H9 (cell line): ENCODE measurements around the gene LMF1. TPM values are rescaled to one million over a fixed set of nuclear protein-coding genes. Genes with fewer than 3 reads are reported as not detected.

Experiments
- DNase-seq: peaks from one replicate; pipeline ENCODE4 v3.0.0-alpha.2; 2017
- H2AFZ ChIP-seq: one replicate; pipeline ENCODE4 v1.6.1; 2013; ENCODE audit warnings: mild to moderate bottlenecking, low read length, control low read depth, moderate library complexity
- H2AK5ac ChIP-seq: 2 replicates; pipeline ENCODE4 v1.6.1; 2013; ENCODE audit warnings: low read length, control low read depth, mixed read lengths; ENCODE audit not compliant: insufficient read length
- H2BK120ac ChIP-seq: one replicate; pipeline ENCODE4 v1.6.1; 2013; ENCODE audit warnings: low read depth, mild to moderate bottlenecking, low read length, control low read depth, inconsistent platforms; ENCODE audit not compliant: poor library complexity, severe bottlenecking
- H2BK12ac ChIP-seq: 2 replicates; pipeline ENCODE4 v1.6.1; 2013; ENCODE audit warnings: low read length, control low read depth, mixed read lengths, low read depth; ENCODE audit not compliant: insufficient read length
- H2BK15ac ChIP-seq: 2 replicates; pipeline ENCODE4 v1.6.1; 2013; ENCODE audit warnings: low read depth, low read length, control low read depth
- H2BK20ac ChIP-seq: one replicate; pipeline ENCODE4 v1.6.1; 2013; ENCODE audit warnings: low read depth, mild to moderate bottlenecking, low read length, control low read depth, inconsistent platforms; ENCODE audit not compliant: poor library complexity, severe bottlenecking
- H2BK5ac ChIP-seq: 2 replicates; pipeline ENCODE4 v1.6.1; 2013; ENCODE audit warnings: low read length, control low read depth, mixed read lengths; ENCODE audit not compliant: insufficient read length
- H3K14ac ChIP-seq: 2 replicates; pipeline ENCODE4 v1.6.1; 2013; ENCODE audit warnings: low read length, control low read depth; ENCODE audit not compliant: insufficient read depth
- H3K18ac ChIP-seq: 2 replicates; pipeline ENCODE4 v1.6.1; 2013; ENCODE audit warnings: low read depth, mild to moderate bottlenecking, mixed read lengths, low read length, control low read depth; ENCODE audit not compliant: insufficient read length
- H3K23ac ChIP-seq: 2 replicates; pipeline ENCODE4 v1.6.1; 2013; ENCODE audit warnings: low read length, control low read depth, mixed read lengths, low read depth; ENCODE audit not compliant: insufficient read length
- H3K23me2 ChIP-seq: 2 replicates; pipeline ENCODE4 v1.6.1; 2013; ENCODE audit warnings: low read depth, mild to moderate bottlenecking, mixed read lengths, low read length, control low read depth; ENCODE audit not compliant: insufficient read length, poor library complexity, severe bottlenecking
- H3K27ac ChIP-seq: 2 replicates; pipeline ENCODE4 v1.5.1; 2013; ENCODE audit warnings: low read length, control low read depth, mixed read lengths, low read depth; ENCODE audit not compliant: insufficient read length
- H3K27me3 ChIP-seq: 2 replicates; pipeline ENCODE4 v1.6.1; 2013; ENCODE audit warnings: low read length, control low read depth, inconsistent platforms; ENCODE audit not compliant: insufficient read depth
- H3K4ac ChIP-seq: 2 replicates; pipeline ENCODE4 v1.6.1; 2013; ENCODE audit warnings: low read depth, mild to moderate bottlenecking, control low read depth, inconsistent platforms, low read length, moderate library complexity
- H3K4me1 ChIP-seq: 2 replicates; pipeline ENCODE4 v1.6.1; 2013; ENCODE audit warnings: low read length, control low read depth, inconsistent platforms; ENCODE audit not compliant: insufficient read depth
- H3K4me2 ChIP-seq: 2 replicates; pipeline ENCODE4 v1.6.1; 2013; ENCODE audit warnings: low read length, control low read depth, mixed read lengths; ENCODE audit not compliant: insufficient read length, insufficient read depth
- H3K56ac ChIP-seq: 2 replicates; pipeline ENCODE4 v1.6.1; 2013; ENCODE audit warnings: low read depth, mild to moderate bottlenecking, mixed read lengths, low read length, control low read depth; ENCODE audit not compliant: insufficient read length
- H3K79me1 ChIP-seq: 2 replicates; pipeline ENCODE4 v1.6.1; 2013; ENCODE audit warnings: low read depth, mild to moderate bottlenecking, moderate library complexity, low read length, control low read depth, inconsistent platforms; ENCODE audit not compliant: insufficient read depth, poor library complexity, severe bottlenecking
- H3K79me2 ChIP-seq: 2 replicates; pipeline ENCODE4 v1.6.1; 2013; ENCODE audit warnings: low read length, control low read depth, inconsistent platforms; ENCODE audit not compliant: insufficient read depth
- H3K9ac ChIP-seq: 2 replicates; pipeline ENCODE4 v1.6.1; 2013; ENCODE audit warnings: low read length, control low read depth, mixed read lengths; ENCODE audit not compliant: insufficient read length; ENCODE audit errors: extremely low read depth
- H3K9me3 ChIP-seq: one replicate; pipeline ENCODE4 v1.6.1; 2013; ENCODE audit warnings: low read depth, low read length, inconsistent platforms; ENCODE audit not compliant: control insufficient read depth
- H3T11ph ChIP-seq: one replicate; pipeline ENCODE4 v1.6.1; 2013; ENCODE audit warnings: mild to moderate bottlenecking, low read length, control low read depth, inconsistent platforms
- H4K20me1 ChIP-seq: one replicate; pipeline ENCODE4 v1.6.1; 2013; ENCODE audit not compliant: control insufficient read depth, insufficient read length, insufficient read depth
- H4K5ac ChIP-seq: 2 replicates; pipeline ENCODE4 v1.6.1; 2013; ENCODE audit warnings: low read depth, mild to moderate bottlenecking, mixed read lengths, low read length, control low read depth; ENCODE audit not compliant: insufficient read length
- H4K8ac ChIP-seq: replicated peaks from 2 replicates; pipeline ENCODE4 v1.6.1; 2013; ENCODE audit warnings: low read length, control low read depth, mixed read lengths, low read depth; ENCODE audit not compliant: insufficient read length
- H4K91ac ChIP-seq: 2 replicates; pipeline ENCODE4 v1.6.1; 2013; ENCODE audit warnings: low read depth, mild to moderate bottlenecking, moderate library complexity, mixed read lengths, low read length, control low read depth; ENCODE audit not compliant: insufficient read length
- H3K27ac Mint-ChIP-seq, 3 experiments: 2 replicates in 2 of 3; 3 replicates in 1 of 3; pipeline ENCODE4 v1.8.0; 2020 to 2021; ENCODE audit warnings: mixed read lengths in 3 of 3, mild to moderate bottlenecking in 1 of 3, moderate library complexity in 1 of 3
- H3K27me3 Mint-ChIP-seq: 2 replicates; pipeline ENCODE4 v1.8.0; 2021; ENCODE audit warnings: low read depth, mild to moderate bottlenecking, moderate library complexity, mixed read lengths
- H3K36me3 Mint-ChIP-seq, 3 experiments: 2 replicates in 2 of 3; 3 replicates in 1 of 3; pipeline ENCODE4 v1.8.0; 2020 to 2021; ENCODE audit warnings: low read depth in 3 of 3, mixed read lengths in 3 of 3; ENCODE audit not compliant: insufficient read depth in 1 of 3
- H3K4me1 Mint-ChIP-seq, 2 experiments: 2 replicates each; pipeline ENCODE4 v1.8.0; 2020; ENCODE audit warnings: mixed read lengths in 2 of 2
- H3K4me3 Mint-ChIP-seq, 2 experiments: 2 replicates in 1 of 2; 3 replicates in 1 of 2; pipeline ENCODE4 v1.8.0; 2020 to 2021; ENCODE audit warnings: mild to moderate bottlenecking in 2 of 2, mixed read lengths in 2 of 2, moderate library complexity in 1 of 2
- H3K9me3 Mint-ChIP-seq, 2 experiments: 2 replicates in 1 of 2; 3 replicates in 1 of 2; pipeline ENCODE4 v1.8.0; 2020; ENCODE audit warnings: mild to moderate bottlenecking in 2 of 2, mixed read lengths in 2 of 2, moderate library complexity in 1 of 2
- CTCF ChIP-seq: fragments of 200-600 bp; sonication (generic); conservative IDR thresholded peaks from 3 replicates; pipeline ENCODE4 v1.8.0; 2021; ENCODE audit warnings: antibody characterized with exemption, mild to moderate bottlenecking
- WGBS: extraction: QIAGEN DNeasy Blood & Tissue Kit; methylation state at CpG from one replicate; pipeline ENCODE4 v1.1.7; 2013; ENCODE audit warnings: missing lambda C conversion rate, low lambda C conversion rate, mixed read lengths; ENCODE audit not compliant: insufficient read length; ENCODE audit errors: extremely low coverage; 5-methylcytosine and 5-hydroxymethylcytosine counted together
- total RNA-seq: library from RNA; stranded (reverse); gene quantifications from 2 replicates; pipeline ENCODE4 v1.2.1, GENCODE V29; 2021

Gene LMF1
- total RNA-seq, 1 experiment from 2014 or later, result 7.1 TPM

- Histone ChIP-seq H3K14ac (no peak overlapping the region), H3K27me3 (no peaks in the 10 kb centered on the region), H2BK5ac (no peak overlapping the region), H4K20me1 (no peaks in the 10 kb centered on the region), H3K56ac (no peak overlapping the region), H2BK12ac (no peak overlapping the region), H2AK5ac (no peak overlapping the region), H3K79me2 (no peaks in the 10 kb centered on the region), H4K8ac (no peak overlapping the region), H3K9ac (no peak overlapping the region), H3K79me1 (no peaks in the 10 kb centered on the region), H4K5ac (no peak overlapping the region), H3K9me3 (peaks cover 7% of the 10 kb centered on the region), H3K4me1 (no peaks in the 10 kb centered on the region), H2BK120ac (no peak overlapping the region), H2BK20ac (no peak overlapping the region), H2AFZ (no peak overlapping the region), H2BK15ac (no peak overlapping the region), H3K23me2 (no peaks in the 10 kb centered on the region), H4K91ac (no peak overlapping the region), H3K18ac (no peak overlapping the region), H3K27ac (no peak overlapping the region), H3T11ph (no peak overlapping the region), H3K4ac (no peak overlapping the region), H3K23ac (no peak overlapping the region), H3K4me2 (no peak overlapping the region)
- Mint-ChIP-seq H3K27ac (no peak overlapping the region), H3K36me3 (no peaks in the 10 kb centered on the region; a peak in 1 of 7 replicates), H3K4me3 (no peak overlapping the region), H3K27me3 (peaks cover 9% of the 10 kb centered on the region), H3K9me3 (no peaks in the 10 kb centered on the region), H3K4me1 (peaks cover 11 to 13% of the 10 kb centered on the region in 2 experiments)
- TF ChIP-seq CTCF, result no peak
- no CpG with 5 or more reads among the region's 9 CpGs for WGBS
- no peak for DNase-seq
These were observed 21.0 kb upstream of the LMF1 start for GRCh38 chr16:991773-992172.
